ENCODE measurements around the gene YKT6. TPM values are rescaled to one million over a fixed set of nuclear protein-coding genes. Genes with fewer than 3 reads are reported as not detected.
A peak's percentile ranks its signal among the peaks of the same experiment; 100 is the strongest.

The YKT6 gene
- total RNA-seq, 1 donor from 2014 or later, result 53.3 TPM

GRCh38 chr7:44220358-44221112 is 19.8 kb downstream of the YKT6 start:
- intact Hi-C loops (cut with micrococcal nuclease), result no loop called here
- no peak for DNase-seq
- peaks cover 15% of the 10 kb centered on the region for H3K27me3 ChIP-seq (ENCODE audit: low read depth)
- no peak overlapping the region for H3K4me3 ChIP-seq
- H3K27ac ChIP-seq (replicated peaks), result no peak overlapping the region
- no peaks in the 10 kb centered on the region for H3K4me1 ChIP-seq
- H3K9me3 ChIP-seq (replicated peaks), result no peaks in the 10 kb centered on the region
- TF ChIP-seq CTCF (IDR thresholded peaks at IDR 0.05; ENCODE audit: borderline replicate concordance), result no peak
- H3K36me3 ChIP-seq, result peaks cover 5% of the 10 kb centered on the region

GRCh38 chr7:44221231-44221791 is 20.5 kb downstream of the YKT6 start:
- DNase-seq, result peak; percentile 13
- Histone ChIP-seq H3K4me1 (no peaks in the 10 kb centered on the region), H3K27me3 (ENCODE audit: low read depth) (peaks cover 23% of the 10 kb centered on the region), H3K27ac (replicated peaks) (no peak overlapping the region), H3K4me3 (no peak overlapping the region), H3K36me3 (peaks cover 5% of the 10 kb centered on the region), H3K9me3 (replicated peaks) (no peaks in the 10 kb centered on the region)
- no peak for TF ChIP-seq CTCF (IDR thresholded peaks at IDR 0.05; ENCODE audit: borderline replicate concordance)
- intact Hi-C loops (cut with micrococcal nuclease), result no loop called here

GRCh38 chr7:44222074-44222473 is 21.3 kb downstream of the YKT6 start:
- no peaks in the 10 kb centered on the region for H3K4me1 ChIP-seq

GRCh38 chr7:44222776-44223261 is 22.0 kb downstream of the YKT6 start:
- H3K4me1 ChIP-seq, result no peaks in the 10 kb centered on the region
- intact Hi-C loops (cut with micrococcal nuclease), result no loop called here
- no peak for TF ChIP-seq CTCF (IDR thresholded peaks at IDR 0.05; ENCODE audit: borderline replicate concordance)
- DNase-seq, result peak; percentile 7
- H3K36me3 ChIP-seq, result peaks cover 5% of the 10 kb centered on the region
- H3K27me3 ChIP-seq (ENCODE audit: low read depth), result peaks cover 25% of the 10 kb centered on the region
- H3K4me3 ChIP-seq, result no peak overlapping the region
- H3K9me3 ChIP-seq (replicated peaks), result no peaks in the 10 kb centered on the region
- H3K27ac ChIP-seq (replicated peaks), result no peak overlapping the region

More at GRCh38 chr7:44222074-44222473, 21.3 kb downstream of the YKT6 start:
- Histone ChIP-seq H3K9me3 (replicated peaks) (no peaks in the 10 kb centered on the region), H3K4me3 (no peak overlapping the region), H3K27ac (replicated peaks) (no peak overlapping the region), H3K36me3 (peaks cover 5% of the 10 kb centered on the region), H3K27me3 (ENCODE audit: low read depth) (peaks cover 25% of the 10 kb centered on the region)
- no peak for TF ChIP-seq CTCF (IDR thresholded peaks at IDR 0.05; ENCODE audit: borderline replicate concordance)
- no peak for DNase-seq
- intact Hi-C loops (cut with micrococcal nuclease), result no loop called here

GRCh38 chr7:44223362-44224079 is 22.7 kb downstream of the YKT6 start:
- H3K9me3 ChIP-seq (replicated peaks), result no peaks in the 10 kb centered on the region
- peaks cover 25% of the 10 kb centered on the region for H3K27me3 ChIP-seq (ENCODE audit: low read depth)
- intact Hi-C loops (cut with micrococcal nuclease), result no loop called here
- no peak for DNase-seq
- no peak for TF ChIP-seq CTCF (IDR thresholded peaks at IDR 0.05; ENCODE audit: borderline replicate concordance)
- no peaks in the 10 kb centered on the region for H3K4me1 ChIP-seq
- H3K4me3 ChIP-seq, result no peak overlapping the region
- no peak overlapping the region for H3K27ac ChIP-seq (replicated peaks)
- H3K36me3 ChIP-seq, result peaks cover 5% of the 10 kb centered on the region

Measured in left ventricle myocardium inferior (tissue), 1 donor.